Osteocyte (in vitro differentiated cells): ENCODE results near the gene SAMSN1. TPM values are rescaled to one million over a fixed set of nuclear protein-coding genes. Genes with fewer than 3 reads are reported as not detected.

Experiments
- DNase-seq: peaks from one replicate; pipeline ENCODE4 v3.0.0; 2021; ENCODE audit warnings: mixed read lengths; ENCODE audit not compliant: unreplicated experiment; ENCODE audit errors: extremely low spot score
- H3K27ac Mint-ChIP-seq: one replicate; pipeline ENCODE4 v1.8.0; 2021; ENCODE audit warnings: mild to moderate bottlenecking, mixed read lengths; ENCODE audit not compliant: unreplicated experiment
- H3K27me3 Mint-ChIP-seq: one replicate; pipeline ENCODE4 v1.8.0; 2021; ENCODE audit warnings: mixed read lengths; ENCODE audit not compliant: unreplicated experiment
- H3K36me3 Mint-ChIP-seq: one replicate; pipeline ENCODE4 v1.8.0; 2021; ENCODE audit warnings: mixed read lengths; ENCODE audit not compliant: unreplicated experiment
- H3K4me1 Mint-ChIP-seq: one replicate; pipeline ENCODE4 v1.8.0; 2021; ENCODE audit warnings: mixed read lengths; ENCODE audit not compliant: unreplicated experiment
- H3K4me3 Mint-ChIP-seq: one replicate; pipeline ENCODE4 v1.8.0; 2021; ENCODE audit warnings: mild to moderate bottlenecking, moderate library complexity, mixed read lengths; ENCODE audit not compliant: unreplicated experiment
- H3K9me3 Mint-ChIP-seq: one replicate; pipeline ENCODE4 v1.8.0; 2021; ENCODE audit warnings: mixed read lengths; ENCODE audit not compliant: unreplicated experiment
- total RNA-seq: library from RNA; stranded (reverse); gene quantifications from 2 replicates; pipeline ENCODE4 v1.2.1, GENCODE V29; 2021
- TF ChIP-seq, protein P1 (sequence below): fragments of 200-600 bp; sonication (generic); IDR thresholded peaks from 2 replicates; pipeline ENCODE4 v1.5.0; 2021; ENCODE audit warnings: antibody characterized with exemption, mild to moderate bottlenecking, moderate library complexity

SAMSN1 gene
- total RNA-seq, 1 donor from 2014 or later, result not detected

DNA sequence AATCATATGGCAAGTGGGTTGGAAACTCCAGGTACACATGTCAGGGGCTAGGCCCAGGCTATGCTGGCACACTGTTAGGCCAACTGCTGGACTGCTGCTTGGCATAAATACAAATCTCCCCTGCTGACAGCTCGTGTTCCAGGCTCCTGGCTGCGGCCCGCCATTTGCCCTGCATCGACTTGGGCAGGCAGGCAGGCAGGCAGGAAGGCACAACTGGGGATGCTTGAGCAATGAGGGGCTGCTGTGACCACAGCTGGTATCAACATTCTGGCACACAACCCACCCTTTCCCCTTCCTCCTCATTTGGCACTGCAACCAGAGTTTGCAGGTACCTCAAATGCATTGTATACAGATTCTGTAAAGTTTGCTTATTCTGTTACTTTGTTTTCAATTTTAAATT, 53.2 kb downstream of the SAMSN1 start:
- Mint-ChIP-seq H3K36me3 (no peaks in the 10 kb centered on the region), H3K9me3 (peaks cover 7% of the 10 kb centered on the region), H3K4me3 (no peak overlapping the region)

DNA sequence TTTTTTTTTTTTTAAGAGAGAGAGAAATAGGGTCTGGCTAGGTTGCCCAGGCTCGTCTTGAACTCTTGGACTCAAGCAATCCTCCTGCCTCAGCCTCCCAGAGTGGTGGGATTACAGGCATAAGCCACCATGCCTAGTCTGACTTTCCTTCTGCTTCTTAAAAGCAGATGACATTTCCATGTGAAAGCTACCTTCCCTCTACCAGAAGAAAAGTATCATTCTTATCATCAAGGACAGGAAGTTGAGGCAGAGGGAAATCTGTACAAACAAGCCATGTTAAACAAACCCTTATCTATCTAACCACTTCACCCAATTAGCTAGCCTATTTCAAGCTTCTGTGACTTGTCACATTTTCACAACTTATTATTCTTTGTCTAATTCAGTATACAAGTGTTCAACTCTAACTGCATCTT, 54.8 kb downstream of the SAMSN1 start:
- Mint-ChIP-seq H3K9me3 (peaks cover under 1% of the 10 kb centered on the region), H3K27me3 (no peaks in the 10 kb centered on the region), H3K4me1 (no peaks in the 10 kb centered on the region), H3K27ac (no peak overlapping the region), H3K36me3 (no peaks in the 10 kb centered on the region), H3K4me3 (no peak overlapping the region)
- TF ChIP-seq, protein P1, sequence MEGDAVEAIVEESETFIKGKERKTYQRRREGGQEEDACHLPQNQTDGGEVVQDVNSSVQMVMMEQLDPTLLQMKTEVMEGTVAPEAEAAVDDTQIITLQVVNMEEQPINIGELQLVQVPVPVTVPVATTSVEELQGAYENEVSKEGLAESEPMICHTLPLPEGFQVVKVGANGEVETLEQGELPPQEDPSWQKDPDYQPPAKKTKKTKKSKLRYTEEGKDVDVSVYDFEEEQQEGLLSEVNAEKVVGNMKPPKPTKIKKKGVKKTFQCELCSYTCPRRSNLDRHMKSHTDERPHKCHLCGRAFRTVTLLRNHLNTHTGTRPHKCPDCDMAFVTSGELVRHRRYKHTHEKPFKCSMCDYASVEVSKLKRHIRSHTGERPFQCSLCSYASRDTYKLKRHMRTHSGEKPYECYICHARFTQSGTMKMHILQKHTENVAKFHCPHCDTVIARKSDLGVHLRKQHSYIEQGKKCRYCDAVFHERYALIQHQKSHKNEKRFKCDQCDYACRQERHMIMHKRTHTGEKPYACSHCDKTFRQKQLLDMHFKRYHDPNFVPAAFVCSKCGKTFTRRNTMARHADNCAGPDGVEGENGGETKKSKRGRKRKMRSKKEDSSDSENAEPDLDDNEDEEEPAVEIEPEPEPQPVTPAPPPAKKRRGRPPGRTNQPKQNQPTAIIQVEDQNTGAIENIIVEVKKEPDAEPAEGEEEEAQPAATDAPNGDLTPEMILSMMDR, result no peak
- no peak for DNase-seq

More for the DNA sequence above, 53.2 kb downstream of the SAMSN1 start:
- Mint-ChIP-seq H3K27me3 (no peaks in the 10 kb centered on the region), H3K4me1 (no peaks in the 10 kb centered on the region), H3K27ac (no peak overlapping the region)
- TF ChIP-seq, protein P1, result no peak
- no peak for DNase-seq

DNA sequence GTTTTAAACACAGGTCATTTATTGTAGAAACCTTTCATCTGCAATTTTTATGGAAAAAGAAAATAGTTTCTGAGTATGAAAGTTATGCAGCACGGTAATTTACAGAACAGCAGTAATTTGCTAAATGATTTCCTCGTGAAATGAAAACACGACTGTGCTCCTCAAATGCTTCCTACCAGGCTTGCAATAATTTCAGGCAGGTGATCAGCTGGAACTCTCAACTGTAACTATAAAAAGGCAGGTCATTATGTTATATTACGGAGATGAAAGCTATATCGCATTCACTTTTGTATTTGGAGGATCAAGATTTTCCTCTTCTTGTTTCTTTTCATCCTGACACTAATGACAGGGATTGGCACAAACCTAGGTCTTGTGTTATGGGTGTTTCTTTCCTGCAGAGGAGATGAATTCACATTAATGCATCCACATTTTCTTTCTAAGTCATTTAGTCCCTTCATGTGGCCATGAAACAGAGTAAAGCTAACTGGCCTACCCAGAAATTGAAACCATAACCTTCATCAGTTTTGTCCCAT, 57.4 kb downstream of the SAMSN1 start:
- peaks cover 2% of the 10 kb centered on the region for H3K9me3 Mint-ChIP-seq
- H3K27me3 Mint-ChIP-seq, result no peaks in the 10 kb centered on the region
- no peak for DNase-seq
- H3K27ac Mint-ChIP-seq, result no peak overlapping the region
- H3K36me3 Mint-ChIP-seq, result no peaks in the 10 kb centered on the region
- TF ChIP-seq, protein P1, result no peak
- no peaks in the 10 kb centered on the region for H3K4me1 Mint-ChIP-seq
- no peak overlapping the region for H3K4me3 Mint-ChIP-seq

DNA sequence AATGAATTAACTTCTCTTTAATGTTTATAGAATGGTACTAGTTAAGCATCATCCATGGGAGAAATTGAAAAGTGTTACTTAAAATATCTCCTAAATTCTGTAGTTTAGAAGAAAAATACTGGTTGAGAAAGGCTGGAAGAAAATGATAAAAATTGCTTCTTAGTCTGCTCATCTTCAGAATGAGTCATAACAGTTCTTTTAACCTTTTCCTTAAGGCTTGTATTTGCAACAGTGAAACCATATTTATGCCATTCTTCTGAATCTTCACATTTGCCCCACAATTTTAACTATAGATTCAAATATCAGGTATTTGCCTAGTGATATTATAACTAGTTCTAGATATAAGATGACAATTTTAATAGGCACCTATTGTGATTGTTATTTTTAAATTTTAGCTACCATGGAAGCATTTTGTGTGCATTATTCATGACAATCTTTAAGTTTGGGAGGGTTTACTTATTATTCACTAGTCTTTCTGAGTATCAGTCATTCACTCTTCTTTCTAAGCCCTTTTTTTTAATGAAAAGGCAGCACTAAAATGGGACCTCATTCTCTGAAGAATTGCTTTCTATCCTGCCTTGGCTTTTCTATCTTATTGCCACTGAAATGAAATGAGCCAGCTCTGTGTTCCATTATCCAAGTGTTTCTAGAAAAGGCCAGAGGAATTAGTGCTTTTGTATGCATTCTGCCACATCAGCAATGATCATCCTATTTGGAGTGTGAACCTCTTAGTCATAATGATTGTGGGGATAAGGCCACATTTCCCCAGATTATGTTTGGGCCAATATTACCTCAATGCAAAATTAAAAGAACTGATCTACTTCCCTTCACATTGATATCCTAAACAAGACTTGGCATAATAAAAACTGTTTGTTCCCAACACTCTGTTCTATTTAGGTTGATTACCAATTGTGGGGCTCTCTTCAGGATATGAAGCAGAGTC, 58.4 kb downstream of the SAMSN1 start:
- Mint-ChIP-seq H3K27me3 (no peaks in the 10 kb centered on the region), H3K4me3 (no peak overlapping the region), H3K9me3 (peaks cover 7% of the 10 kb centered on the region), H3K4me1 (no peaks in the 10 kb centered on the region), H3K36me3 (no peaks in the 10 kb centered on the region), H3K27ac (no peak overlapping the region)
- TF ChIP-seq, protein P1, result no peak
- DNase-seq, result no peak

DNA sequence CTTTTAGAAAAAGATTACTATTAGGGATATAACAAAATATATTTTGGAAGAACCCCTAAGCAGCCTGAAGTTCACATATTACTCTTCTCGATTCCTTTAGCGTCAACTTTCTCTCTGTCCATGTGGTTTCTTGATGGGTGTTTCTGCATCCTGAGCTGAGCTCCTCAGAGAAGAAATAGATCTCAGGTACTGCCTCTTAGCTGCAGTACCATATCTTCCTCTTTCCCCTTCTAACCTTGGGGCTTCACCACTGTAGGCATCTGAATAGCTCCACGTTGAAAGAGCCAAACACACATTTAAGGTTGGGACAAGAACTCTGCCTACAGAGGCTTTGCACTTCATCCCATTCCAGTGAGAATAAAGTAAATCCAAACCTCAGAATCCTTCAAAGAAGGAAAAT, 59.2 kb downstream of the SAMSN1 start:
- H3K4me1 Mint-ChIP-seq, result no peaks in the 10 kb centered on the region
- no peaks in the 10 kb centered on the region for H3K36me3 Mint-ChIP-seq

More for the DNA sequence above, 59.2 kb downstream of the SAMSN1 start:
- no peak overlapping the region for H3K4me3 Mint-ChIP-seq
- no peak for DNase-seq
- H3K27ac Mint-ChIP-seq, result no peak overlapping the region
- no peaks in the 10 kb centered on the region for H3K27me3 Mint-ChIP-seq
- H3K9me3 Mint-ChIP-seq, result peaks cover 7% of the 10 kb centered on the region
- TF ChIP-seq, protein P1, result no peak
